Mucosa of gallbladder (tissue), 1 donor: ENCODE measurements around the gene LIPC. TPM values are rescaled to one million over a fixed set of nuclear protein-coding genes. Genes with fewer than 3 reads are reported as not detected.

Experiments used
- DNase-seq: peaks from one replicate; pipeline ENCODE4 v3.0.0-alpha.2; 2020; ENCODE audit warnings: low spot score
- total RNA-seq: library from RNA; stranded (reverse); gene quantifications from one replicate; pipeline ENCODE4 v1.2.1, GENCODE V29; 2021
- donor health status: DM: no; HTN: no; CAD: no.

LIPC gene
- total RNA-seq: 0.58 TPM

- peak; percentile 14 for DNase-seq
Measured at GRCh38 chr15:58431221-58432149, at the start of gene LIPC. LIPC (plus strand) TSS chr15:58431991; CDS start chr15:58432033, 42 bp downstream.

- no peak for DNase-seq
Measured at GRCh38 chr15:58383876-58384275, 47.9 kb upstream of the LIPC start.

- DNase-seq: no peak
Measured at GRCh38 chr15:58384667-58385066, 47.1 kb upstream of the LIPC start.

GRCh38 chr15:58386081-58386480, 45.7 kb upstream of the LIPC start:
- DNase-seq: no peak

GRCh38 chr15:58386641-58387040, 45.1 kb upstream of the LIPC start:
- DNase-seq: no peak

GRCh38 chr15:58387130-58387529, 44.7 kb upstream of the LIPC start:
- DNase-seq: no peak

GRCh38 chr15:58388211-58388610, 43.6 kb upstream of the LIPC start:
- DNase-seq: no peak

GRCh38 chr15:58390118-58390517, 41.7 kb upstream of the LIPC start:
- no peak for DNase-seq

- no peak for DNase-seq
Measured at GRCh38 chr15:58390655-58391054, 41.1 kb upstream of the LIPC start.

- no peak for DNase-seq
Measured at GRCh38 chr15:58391088-58391487, 40.7 kb upstream of the LIPC start.

GRCh38 chr15:58392141-58392540, 39.6 kb upstream of the LIPC start:
- DNase-seq: no peak

GRCh38 chr15:58392611-58393161, 39.1 kb upstream of the LIPC start:
- DNase-seq: no peak

- no peak for DNase-seq
Measured at GRCh38 chr15:58393241-58393662, 38.5 kb upstream of the LIPC start.

GRCh38 chr15:58396181-58396580, 35.6 kb upstream of the LIPC start:
- no peak for DNase-seq

- no peak for DNase-seq
Measured at GRCh38 chr15:58398071-58398470, 33.7 kb upstream of the LIPC start.

- DNase-seq: no peak
Measured at GRCh38 chr15:58398643-58399042, 33.1 kb upstream of the LIPC start.

- no peak for DNase-seq
Measured at GRCh38 chr15:58399739-58400138, 32.1 kb upstream of the LIPC start.

- no peak for DNase-seq
Measured at GRCh38 chr15:58401276-58401675, 30.5 kb upstream of the LIPC start.

- peak; percentile 26 for DNase-seq
Measured at GRCh38 chr15:58401991-58402649, 29.7 kb upstream of the LIPC start.

GRCh38 chr15:58403581-58403980, 28.2 kb upstream of the LIPC start:
- no peak for DNase-seq

- no peak for DNase-seq
Measured at GRCh38 chr15:58404020-58404419, 27.8 kb upstream of the LIPC start.

GRCh38 chr15:58404722-58405121, 27.1 kb upstream of the LIPC start:
- DNase-seq: no peak

- DNase-seq: no peak
Measured at GRCh38 chr15:58405865-58406264, 25.9 kb upstream of the LIPC start.
